Ramos (cell line): ENCODE measurements around the gene ADAD2.

ENCODE experiments used
- in situ Hi-C: fragments of 300-500 bp; cut with MboI; formaldehyde crosslinking; loops from one replicate; pipeline ENCODE4 v1.14.3; 2022; ENCODE audit warnings: low sequenced_read_pairs; ENCODE audit not compliant: unreplicated experiment

ADAD2 gene

DNA sequence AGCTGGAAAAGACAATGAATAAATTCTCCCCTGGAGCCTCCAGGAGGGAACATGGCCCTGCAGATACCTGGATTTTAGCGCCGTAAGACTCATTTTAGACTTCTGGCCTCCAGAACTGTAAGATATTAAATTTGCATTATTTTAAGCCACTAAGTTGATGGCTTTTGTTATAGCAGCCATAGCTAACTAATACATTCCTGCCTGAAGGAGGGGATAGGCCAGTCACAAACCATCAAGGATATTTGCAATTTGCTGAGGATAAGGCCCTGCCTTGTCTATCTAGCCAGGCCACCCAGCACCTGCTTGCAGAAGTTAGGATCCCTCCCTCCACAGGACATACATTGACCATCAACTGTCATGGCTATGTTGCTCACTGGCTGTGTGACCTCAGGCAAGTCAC, 53.8 kb downstream of the ADAD2 start:
- in situ Hi-C loops = no loop called here

GRCh38 chr16:84245956-84246678, 55.2 kb downstream of the ADAD2 start:
- in situ Hi-C loops = no loop called here

DNA sequence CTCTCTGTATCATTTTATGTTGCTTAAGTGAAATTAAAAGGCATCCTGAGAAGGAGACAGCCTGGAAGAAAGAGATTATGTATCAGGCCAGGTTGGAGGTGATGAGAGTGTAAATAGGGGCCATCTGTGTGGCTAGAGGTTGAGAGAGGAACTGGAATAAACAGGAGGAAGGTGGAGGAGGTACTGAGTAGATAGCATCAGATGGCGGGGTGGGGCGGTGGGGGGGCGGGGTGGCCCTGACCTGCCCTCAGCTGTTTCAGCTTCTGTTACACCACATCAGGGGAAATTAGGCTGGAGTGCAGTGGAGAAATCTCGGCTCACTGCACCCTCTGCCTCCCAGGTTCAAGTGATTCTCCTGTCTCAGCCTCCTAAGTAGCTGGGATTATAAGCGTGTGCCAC, 55.7 kb downstream of the ADAD2 start:
- in situ Hi-C loops = no loop called here
